GM18951 (cell line): ENCODE results near the gene KCNE2.

ENCODE experiments used
- POLR2A ChIP-seq: IDR thresholded peaks from 4 replicates; pipeline ENCODE4 v1.6.1; 2011; ENCODE audit warnings: mild to moderate bottlenecking; ENCODE audit not compliant: insufficient read length, insufficient read depth; ENCODE audit errors: extremely low read depth
- in situ Hi-C: fragments of 300-500 bp; cut with MboI; formaldehyde crosslinking; loops from one replicate; pipeline ENCODE4 v1.12.0; 2022; ENCODE audit warnings: low sequenced_read_pairs, mixed read lengths, inconsistent platforms; ENCODE audit not compliant: unreplicated experiment

The KCNE2 gene

GRCh38 chr21:34344584-34344983 is 19.2 kb upstream of the KCNE2 start:
- no peak for TF ChIP-seq POLR2A
- in situ Hi-C loops: no loop called here

GRCh38 chr21:34345091-34345871 is 18.5 kb upstream of the KCNE2 start:
- TF ChIP-seq POLR2A: no peak
- in situ Hi-C loops: no loop called here

GRCh38 chr21:34345892-34346291 is 17.9 kb upstream of the KCNE2 start:
- TF ChIP-seq POLR2A: no peak
- in situ Hi-C loops: no loop called here

GRCh38 chr21:34348890-34349519 is 14.8 kb upstream of the KCNE2 start:
- no peak for TF ChIP-seq POLR2A
- in situ Hi-C loops: no loop called here

GRCh38 chr21:34351786-34352241 is 12.0 kb upstream of the KCNE2 start:
- TF ChIP-seq POLR2A: no peak
- in situ Hi-C loops: no loop called here

GRCh38 chr21:34352556-34352955 is 11.2 kb upstream of the KCNE2 start:
- TF ChIP-seq POLR2A: no peak
- in situ Hi-C loops: no loop called here

- no peak for TF ChIP-seq POLR2A
- in situ Hi-C loops: no loop called here
Measured at GRCh38 chr21:34353182-34353581, 10.6 kb upstream of the KCNE2 start.

- in situ Hi-C loops: loop anchor here (5.0 kb wide), 1 partner anchor 433 kb away; no protein-coding TSS in a partner anchor
- no peak for TF ChIP-seq POLR2A
Measured at GRCh38 chr21:34354836-34355235, 9.0 kb upstream of the KCNE2 start.

- in situ Hi-C loops: loop anchor here (5.0 kb wide), 1 partner anchor 433 kb away; no protein-coding TSS in a partner anchor
- no peak for TF ChIP-seq POLR2A
Measured at GRCh38 chr21:34355570-34355969, 8.2 kb upstream of the KCNE2 start.

GRCh38 chr21:34357889-34358288 is 5.9 kb upstream of the KCNE2 start:
- in situ Hi-C loops: loop anchor here (5.0 kb wide), 1 partner anchor 436 kb away; no protein-coding TSS in a partner anchor
- no peak for TF ChIP-seq POLR2A

- in situ Hi-C loops: loop anchor here (5.0 kb wide), 1 partner anchor 437 kb away; no protein-coding TSS in a partner anchor
- no peak for TF ChIP-seq POLR2A
Measured at GRCh38 chr21:34358866-34359265, 4.9 kb upstream of the KCNE2 start.

- TF ChIP-seq POLR2A: no peak
- in situ Hi-C loops: no loop called here
Measured at GRCh38 chr21:34360488-34361241, 3.1 kb upstream of the KCNE2 start.

- in situ Hi-C loops: no loop called here
- no peak for TF ChIP-seq POLR2A
Measured at GRCh38 chr21:34362136-34362444, 1.7 kb upstream of the KCNE2 start.

- no peak for TF ChIP-seq POLR2A
- in situ Hi-C loops: no loop called here
Measured at GRCh38 chr21:34362670-34363069, 1.1 kb upstream of the KCNE2 start.

- TF ChIP-seq POLR2A: no peak
- in situ Hi-C loops: no loop called here
Measured at GRCh38 chr21:34364921-34365320, 1.1 kb downstream of the KCNE2 start.
